ENCODE data around the gene ZNF784.

DNA sequence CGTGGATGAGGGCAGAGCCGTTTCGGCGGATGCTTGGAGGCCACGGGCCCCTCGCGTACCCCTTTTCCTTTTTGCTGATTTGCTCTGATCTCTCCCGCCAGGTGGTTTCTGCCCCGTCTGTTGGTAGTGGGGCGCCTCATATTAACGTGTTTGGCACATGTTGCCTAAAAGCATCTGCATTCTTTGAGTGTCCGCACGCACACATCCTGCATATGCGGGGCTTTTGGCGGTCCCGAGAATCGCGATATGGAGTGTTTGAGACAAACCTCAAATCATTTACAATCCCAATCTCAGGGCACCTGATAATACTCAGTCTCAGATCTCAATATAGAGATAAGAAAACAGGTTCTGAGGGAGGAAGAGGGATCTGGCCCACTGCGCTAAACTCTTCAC, 31.3 kb upstream of the ZNF784 start:
- TF ChIP-seq CTCF (IDR thresholded peaks at IDR 0.05; ENCODE audit: insufficient read depth, low read length, poor library complexity, severe bottlenecking) (no peak), EZH2phosphoT487 (conservative IDR thresholded peaks at IDR 0.05; ENCODE audit: low read length) (no peak)

Measured in SU-DHL-6 (cell line).